Embryonic facial prominence (tissue), 1 donor: ENCODE results near the gene DSG3.

Source experiments
- DNase-seq: peaks from one replicate; pipeline ENCODE4 v3.0.0-alpha.2; 2016; ENCODE audit errors: extremely low spot score

Gene DSG3

DNA sequence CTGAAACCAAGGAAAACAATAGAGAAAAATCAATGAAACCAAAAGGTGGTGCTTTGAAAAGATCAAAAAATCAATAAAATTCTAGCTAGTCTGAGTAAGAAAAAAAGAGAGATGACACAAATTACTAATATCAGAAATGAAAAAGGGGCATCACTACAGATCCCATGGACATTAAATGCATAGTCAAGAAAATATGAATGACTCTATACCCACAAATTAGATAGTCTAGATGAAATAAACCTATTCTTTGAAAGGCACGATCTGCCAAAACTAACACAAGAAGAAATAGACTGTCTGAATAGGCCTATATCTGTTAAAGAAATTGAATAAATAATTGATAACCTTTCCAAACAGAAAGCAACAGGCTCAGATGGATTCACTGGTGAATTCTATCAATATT is 15.2 kb upstream of the DSG3 start:
- DNase-seq = no peak

GRCh38 chr18:31436825-31437224 is 10.7 kb upstream of the DSG3 start:
- no peak for DNase-seq

DNA sequence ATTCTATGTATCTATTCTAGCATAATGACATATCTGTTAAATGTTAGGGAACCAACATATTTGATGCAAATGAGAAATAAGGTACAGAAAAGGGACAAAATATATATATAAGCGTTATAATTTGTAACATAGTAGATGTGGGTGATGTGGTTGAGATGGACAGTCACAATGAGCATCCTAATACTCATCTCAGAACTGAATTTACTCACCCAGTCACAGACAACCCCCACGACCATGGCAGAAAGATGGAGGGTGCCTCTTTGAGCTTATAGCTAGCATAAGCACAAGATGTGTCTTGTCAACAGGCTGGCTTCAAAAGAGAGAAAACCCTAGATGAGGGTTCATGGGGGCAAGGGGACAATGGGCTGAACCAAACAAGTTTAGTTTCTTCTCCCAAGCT is 9.1 kb upstream of the DSG3 start:
- no peak for DNase-seq

- no peak for DNase-seq
Observed at GRCh38 chr18:31439807-31440325, 7.7 kb upstream of the DSG3 start.

DNA sequence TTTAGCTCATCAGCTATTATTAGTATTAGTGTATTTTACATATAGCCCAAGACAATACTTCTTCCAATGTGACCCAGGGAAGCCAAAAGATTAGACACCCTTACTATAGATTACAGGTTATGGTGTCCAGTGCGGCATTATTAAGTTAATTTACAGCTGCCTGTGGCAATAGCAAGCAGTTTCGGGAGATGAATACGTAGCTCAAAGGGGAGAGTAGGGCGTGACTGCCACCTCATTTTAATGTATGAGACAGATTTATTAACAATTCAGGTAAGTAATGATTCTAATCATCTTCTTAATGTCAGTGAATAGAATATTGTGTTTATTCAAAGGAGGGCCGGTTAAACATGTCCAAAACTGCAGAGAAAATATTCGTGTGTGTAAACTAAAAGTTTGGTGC is 6.8 kb upstream of the DSG3 start:
- DNase-seq = no peak

- DNase-seq = no peak
Observed at GRCh38 chr18:31441493-31441892, 6.0 kb upstream of the DSG3 start.

DNA sequence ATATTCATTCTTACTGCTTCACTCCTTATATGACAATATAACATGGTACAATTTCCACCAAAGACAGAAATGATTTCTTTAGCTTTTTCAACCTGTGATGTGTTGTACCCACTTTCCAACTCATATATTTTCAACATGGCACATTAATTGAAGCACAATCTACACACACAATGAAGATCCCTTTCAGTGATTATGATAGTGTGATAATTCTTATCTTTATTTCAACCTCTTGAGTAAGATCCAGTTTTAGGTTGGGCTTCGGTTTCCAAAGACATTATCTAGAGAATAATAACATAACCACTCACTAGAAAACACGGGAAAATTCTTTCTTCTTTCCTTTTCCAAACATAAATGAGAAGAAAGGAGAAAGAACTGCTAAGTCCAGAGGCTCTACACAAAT is 3.4 kb upstream of the DSG3 start:
- DNase-seq = no peak

DNA sequence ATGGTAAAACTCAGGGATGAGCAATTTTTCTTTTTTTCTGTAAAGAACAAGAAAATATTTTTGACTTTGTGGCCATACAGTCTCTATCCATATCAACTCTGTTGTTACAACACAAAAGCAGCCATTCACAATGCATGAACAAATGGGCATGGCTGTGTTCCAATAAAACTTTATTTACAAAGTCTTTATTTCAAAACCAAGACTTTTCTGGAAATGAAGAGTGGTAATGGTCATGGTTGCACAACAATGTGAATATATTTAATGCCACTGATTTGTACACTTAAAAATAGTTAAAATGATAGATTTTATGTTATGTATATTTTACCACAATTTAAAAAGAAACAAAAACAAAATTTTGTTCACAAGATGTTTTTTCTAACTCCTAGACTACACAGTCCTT is 1.6 kb upstream of the DSG3 start:
- no peak for DNase-seq

DNA sequence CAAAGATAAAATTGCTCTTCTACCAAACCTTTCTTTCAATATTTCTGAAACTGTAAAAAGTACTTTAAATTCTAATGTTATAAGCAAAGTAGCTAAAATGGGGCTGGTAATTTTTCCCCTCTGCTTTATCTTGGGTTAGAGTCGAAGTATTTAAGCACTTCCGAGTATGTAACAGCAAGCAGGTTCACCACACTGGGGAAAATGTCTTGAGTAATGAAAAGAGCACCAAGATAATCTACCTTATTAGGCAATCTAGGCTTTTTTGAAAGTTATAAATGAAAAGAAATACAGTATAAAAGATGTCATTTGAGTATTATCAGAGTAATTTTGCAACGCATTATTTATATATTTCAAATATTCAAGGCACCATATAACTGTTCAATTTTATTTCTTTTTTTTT is 687 bp upstream of the DSG3 start:
- DNase-seq = no peak

DNA sequence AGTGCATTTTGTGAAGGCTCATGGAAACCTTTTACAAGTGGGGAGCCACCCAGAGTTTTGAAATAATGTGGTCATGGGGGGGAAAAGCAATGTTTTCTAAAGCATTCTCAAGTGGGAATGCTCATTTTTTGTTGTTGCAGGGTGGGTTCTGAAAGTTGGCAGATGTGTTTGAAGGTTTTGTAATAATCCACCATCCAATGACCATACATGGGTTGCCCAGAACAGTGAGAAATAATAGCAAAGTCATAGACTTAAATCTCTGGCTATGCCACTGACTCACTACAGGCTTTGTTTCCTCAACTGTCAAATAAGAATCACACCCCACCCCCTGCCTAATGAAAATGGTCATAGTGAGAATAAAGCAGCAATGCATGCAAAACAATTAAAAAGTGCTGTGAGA is 2.9 kb downstream of the DSG3 start:
- no peak for DNase-seq

DNA sequence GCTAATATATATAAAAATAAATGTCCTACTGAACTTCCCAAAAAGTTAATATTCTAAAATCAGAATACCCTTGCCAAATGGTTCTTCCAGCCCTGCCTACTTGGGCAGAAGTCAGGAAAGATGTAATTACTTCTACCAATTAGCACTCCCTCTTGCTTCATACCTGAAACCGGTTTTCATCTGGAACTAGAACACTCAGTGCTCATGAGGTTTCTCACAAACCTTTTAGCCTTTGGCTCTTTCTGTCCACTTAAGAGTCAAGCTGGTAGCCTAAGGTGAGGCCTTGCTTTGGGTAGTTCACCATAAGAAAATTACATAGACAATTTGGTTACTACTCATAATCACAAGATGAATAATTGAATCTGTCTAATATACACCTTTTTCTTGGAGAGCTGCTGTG is 4.1 kb downstream of the DSG3 start:
- no peak for DNase-seq

DNA sequence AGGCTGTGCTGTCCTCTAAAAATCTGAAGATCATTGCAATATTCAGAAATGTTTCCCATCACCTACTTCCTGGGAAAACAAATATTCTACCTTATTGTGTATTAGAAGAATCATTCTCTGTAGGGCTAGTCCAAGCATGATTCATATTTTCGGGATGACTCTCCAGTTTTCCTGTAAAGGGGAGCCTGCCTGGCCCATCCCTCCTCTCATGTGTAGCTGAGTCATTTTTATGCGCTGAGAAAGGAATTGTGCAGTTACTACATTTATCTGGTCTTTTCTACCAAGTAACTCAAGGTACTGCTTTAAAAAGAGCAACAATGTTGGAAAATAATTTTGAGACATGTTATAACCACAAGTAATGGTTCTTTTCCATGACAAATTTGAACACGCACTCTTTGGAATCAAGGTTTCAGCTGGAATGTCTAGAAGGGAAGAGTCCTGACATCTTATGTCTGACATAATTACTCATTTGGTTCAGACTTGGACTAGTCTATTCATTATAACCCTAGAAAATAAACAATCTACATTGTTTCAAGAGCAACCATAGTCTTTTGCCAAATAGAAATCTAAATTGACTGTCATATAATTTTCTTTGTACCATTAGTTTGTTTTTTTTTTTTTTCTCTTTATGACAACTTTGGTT is 6.6 kb downstream of the DSG3 start:
- DNase-seq = no peak

- DNase-seq = no peak
Observed at GRCh38 chr18:31469629-31470028, 22.1 kb downstream of the DSG3 start.

GRCh38 chr18:31478688-31479087 is 31.1 kb downstream of the DSG3 start:
- DNase-seq = no peak

DNA sequence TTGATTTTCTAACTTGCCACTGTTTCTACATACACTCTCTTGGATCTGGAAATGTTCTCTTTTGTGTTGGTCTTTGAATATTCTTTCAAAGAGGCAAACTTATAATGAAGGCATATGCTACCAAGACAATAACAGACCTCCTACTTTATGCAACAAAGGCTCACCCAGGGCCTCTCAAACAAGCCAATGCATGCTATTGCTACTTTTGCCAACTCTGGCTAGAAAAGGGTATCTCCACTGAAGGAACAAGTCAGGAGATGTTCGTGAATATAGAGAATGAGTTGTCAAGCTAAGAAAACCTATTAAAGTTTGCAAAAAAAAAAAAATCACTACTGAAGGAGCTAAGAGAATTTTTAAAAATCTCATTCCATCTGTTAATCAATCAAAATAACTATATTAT is 34.5 kb downstream of the DSG3 start:
- DNase-seq = no peak

GRCh38 chr18:31483396-31483795 is 35.9 kb downstream of the DSG3 start:
- DNase-seq = no peak

DNA sequence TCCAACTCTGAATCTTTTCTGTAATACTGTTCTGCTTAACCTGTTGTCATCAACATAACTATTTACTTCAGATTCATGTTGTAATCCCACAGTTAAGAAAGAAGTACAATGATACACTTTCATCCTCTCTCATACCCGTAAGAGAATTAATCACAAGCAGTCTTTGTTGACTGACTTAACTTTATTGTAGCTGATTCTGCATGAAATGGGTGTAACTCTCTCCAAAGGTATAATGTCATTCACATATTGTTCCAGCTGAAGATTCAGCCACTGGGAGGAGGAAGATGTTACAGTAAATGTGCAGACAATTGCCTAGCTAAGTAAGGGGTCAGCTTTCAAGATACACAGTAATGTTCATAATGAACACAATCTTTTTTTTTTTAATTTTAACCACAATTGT is 36.9 kb downstream of the DSG3 start:
- DNase-seq = no peak

- no peak for DNase-seq
Observed at GRCh38 chr18:31486165-31486564, 38.6 kb downstream of the DSG3 start.

GRCh38 chr18:31487246-31488015 is 39.9 kb downstream of the DSG3 start:
- DNase-seq = no peak

DNA sequence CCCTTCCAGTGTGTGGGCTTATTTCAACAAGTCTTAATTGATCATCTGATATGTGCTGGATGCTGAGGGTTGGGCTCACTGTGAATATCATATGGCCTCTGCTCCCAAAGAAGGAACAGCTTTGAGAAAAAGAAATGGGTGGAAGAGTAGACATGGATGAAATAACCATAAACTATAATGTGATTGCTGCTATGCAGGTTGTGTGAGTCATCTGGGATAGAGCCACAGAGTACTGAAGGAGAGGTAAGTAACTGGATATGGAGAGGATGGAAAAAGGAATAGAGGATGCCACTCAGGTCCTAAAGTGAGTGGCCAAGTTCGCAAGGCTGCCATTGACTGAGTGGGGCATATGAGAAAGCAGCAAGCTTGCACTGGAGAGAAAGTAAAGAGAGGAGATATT is 41.8 kb downstream of the DSG3 start:
- DNase-seq = no peak

DNA sequence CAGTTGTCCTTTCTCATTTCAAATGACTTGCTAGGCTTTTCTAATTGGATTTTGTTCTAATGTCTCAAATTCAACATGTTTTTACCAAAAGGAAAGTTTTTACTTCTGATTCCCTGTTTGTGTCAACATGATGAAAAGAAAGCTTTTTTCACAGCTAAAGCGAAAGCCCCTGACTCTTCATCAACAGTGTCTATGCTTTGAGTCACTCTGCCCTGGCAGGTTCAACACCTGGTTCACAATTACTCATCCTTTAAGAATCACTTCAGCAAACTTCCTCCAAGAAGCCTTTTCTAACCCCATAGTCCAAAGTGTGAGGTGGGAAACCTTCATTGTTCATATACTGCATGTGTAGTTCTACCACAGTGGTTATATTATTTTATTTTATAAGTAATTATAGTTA is 42.8 kb downstream of the DSG3 start:
- DNase-seq = no peak

GRCh38 chr18:31490833-31491232 is 43.3 kb downstream of the DSG3 start:
- no peak for DNase-seq

DNA sequence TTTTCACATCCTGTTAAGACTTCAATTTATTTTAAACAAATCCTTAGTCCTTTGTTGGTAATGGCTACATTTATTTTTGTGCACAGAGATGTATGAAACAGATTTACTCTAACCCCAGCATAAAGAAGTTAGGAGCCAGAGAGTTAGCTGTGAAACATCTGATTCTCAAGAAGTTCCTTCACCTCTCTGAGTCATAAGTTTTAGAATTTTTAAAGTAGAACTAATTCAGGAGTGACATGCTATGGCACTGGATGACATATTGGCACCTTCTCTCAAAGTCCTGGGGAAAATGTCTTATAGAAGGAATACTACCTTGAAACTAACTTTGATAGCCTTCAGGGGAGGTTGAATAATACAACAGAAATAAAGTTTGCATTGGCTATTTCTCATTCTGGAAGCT is 44.0 kb downstream of the DSG3 start:
- DNase-seq = no peak

DNA sequence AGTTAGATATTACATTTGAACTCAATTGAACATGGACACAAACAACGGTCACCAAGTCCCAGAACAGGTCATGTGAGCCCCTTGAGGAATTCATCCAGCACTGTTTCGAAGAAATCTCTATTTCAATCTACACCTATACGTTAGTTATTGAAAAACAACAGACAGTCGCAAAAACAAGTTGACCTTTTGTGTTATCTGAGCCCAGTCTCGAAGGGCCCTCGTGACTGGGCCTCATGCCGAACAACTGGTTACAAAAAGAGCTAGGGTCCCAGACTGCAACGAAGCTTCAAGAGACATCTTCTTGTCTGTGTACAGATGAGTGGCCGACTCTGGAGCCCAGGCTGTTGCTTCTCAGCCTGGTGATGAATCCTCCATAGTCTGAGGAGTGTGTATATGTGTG is 45.1 kb downstream of the DSG3 start:
- no peak for DNase-seq
